ENCODE measurements around the gene PSME1. TPM values are rescaled to one million over a fixed set of nuclear protein-coding genes. Genes with fewer than 3 reads are reported as not detected.

The PSME1 gene
- total and polyA plus RNA-seq, 2 donors (not counting 3 experiments of a cell fraction or from before 2014, with no cell fraction given): 98.1 to 135 TPM

- Histone ChIP-seq H3K4me2 (ENCODE audit: insufficient read depth, low read length) (no peak overlapping the region), H3K4me1 (ENCODE audit: control insufficient read depth, extremely low read depth, insufficient read depth, low read length) (no peaks in the 10 kb centered on the region), H4K20me1 (replicated peaks; ENCODE audit: control insufficient read depth, extremely low read depth, insufficient read depth, low read length) (no peaks in the 10 kb centered on the region), H3K9ac (replicated peaks; ENCODE audit: extremely low read depth, insufficient read depth, low read length) (no peak overlapping the region), H2AFZ (ENCODE audit: low read depth, low read length) (no peak overlapping the region), H3K9me1 (replicated peaks; ENCODE audit: control insufficient read depth, extremely low read depth, insufficient read depth, low read length) (no peaks in the 10 kb centered on the region), H3K27ac (ENCODE audit: insufficient read depth, low read depth, low read length) (no peak overlapping the region), H3K36me3 (ENCODE audit: control insufficient read depth in 2 of 2, extremely low read depth in 1 of 2, insufficient read depth in 2 of 2, low read length in 2 of 2) (peaks cover 0 to 40% of the 10 kb centered on the region in 2 experiments), H3K27me3 (ENCODE audit: control insufficient read depth in 2 of 2, insufficient read depth in 2 of 2, low read length in 2 of 2) (no peaks in the 10 kb centered on the region), H3K9me3 (replicated peaks; ENCODE audit: control insufficient read depth, insufficient read depth, low read length) (no peaks in the 10 kb centered on the region), H3K4me3 (replicated peaks in 1 of 3; ENCODE audit: insufficient read depth in 1 of 3, low read depth in 1 of 3, low read length in 3 of 3) (no peak overlapping the region), H3K79me2 (ENCODE audit: control insufficient read depth, insufficient read depth, low read length) (no peaks in the 10 kb centered on the region)
- BruUV-seq (replicated peaks): no TSS peak
- FAIRE-seq: no peak
- TF ChIP-seq GATA2 (IDR thresholded peaks at IDR 0.05; ENCODE audit: insufficient read depth, insufficient read length, low read depth, low read length): no peak
- TF ChIP-seq JUN (IDR thresholded peaks at IDR 0.05; ENCODE audit: borderline replicate concordance, insufficient read depth, insufficient read length, low read depth): no peak
- no peak for TF ChIP-seq EZH2 (IDR thresholded peaks at IDR 0.05; ENCODE audit: borderline replicate concordance, low read depth, low read length, severe bottlenecking)
- TF ChIP-seq MYC (IDR thresholded peaks at IDR 0.05; ENCODE audit: low read depth, low read length): no peak
- TF ChIP-seq MAX (IDR thresholded peaks at IDR 0.05; ENCODE audit: insufficient read depth, insufficient read length): no peak
- TF ChIP-seq, protein P1, sequence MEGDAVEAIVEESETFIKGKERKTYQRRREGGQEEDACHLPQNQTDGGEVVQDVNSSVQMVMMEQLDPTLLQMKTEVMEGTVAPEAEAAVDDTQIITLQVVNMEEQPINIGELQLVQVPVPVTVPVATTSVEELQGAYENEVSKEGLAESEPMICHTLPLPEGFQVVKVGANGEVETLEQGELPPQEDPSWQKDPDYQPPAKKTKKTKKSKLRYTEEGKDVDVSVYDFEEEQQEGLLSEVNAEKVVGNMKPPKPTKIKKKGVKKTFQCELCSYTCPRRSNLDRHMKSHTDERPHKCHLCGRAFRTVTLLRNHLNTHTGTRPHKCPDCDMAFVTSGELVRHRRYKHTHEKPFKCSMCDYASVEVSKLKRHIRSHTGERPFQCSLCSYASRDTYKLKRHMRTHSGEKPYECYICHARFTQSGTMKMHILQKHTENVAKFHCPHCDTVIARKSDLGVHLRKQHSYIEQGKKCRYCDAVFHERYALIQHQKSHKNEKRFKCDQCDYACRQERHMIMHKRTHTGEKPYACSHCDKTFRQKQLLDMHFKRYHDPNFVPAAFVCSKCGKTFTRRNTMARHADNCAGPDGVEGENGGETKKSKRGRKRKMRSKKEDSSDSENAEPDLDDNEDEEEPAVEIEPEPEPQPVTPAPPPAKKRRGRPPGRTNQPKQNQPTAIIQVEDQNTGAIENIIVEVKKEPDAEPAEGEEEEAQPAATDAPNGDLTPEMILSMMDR (IDR thresholded peaks at IDR 0.05; ENCODE audit: extremely low read depth in 1 of 2, insufficient read depth in 1 of 2, low read depth in 1 of 2, low read length in 2 of 2): no peak
- TF ChIP-seq POLR2AphosphoS5 (IDR thresholded peaks at IDR 0.05; ENCODE audit: insufficient read depth, low read depth, low read length): no peak
- TF ChIP-seq POLR2A (IDR thresholded peaks at IDR 0.05; ENCODE audit: low read depth, low read length): no peak
- TF ChIP-seq FOS (IDR thresholded peaks at IDR 0.05; ENCODE audit: borderline replicate concordance, insufficient read depth, low read length): no peak
- dilution Hi-C loops (cut with MboI; ENCODE audit: extremely low pct_ligation_motif_present, low sequenced_read_pairs) (no loop called here), intact Hi-C loops (cut with micrococcal nuclease) (no loop called here)
- CTCF ChIA-PET: interaction anchor here (1.9 kb wide), 1 partner anchor 115 kb away, joined by 7 read pairs; no protein-coding TSS in a partner anchor
- no peak for DNase-seq (ENCODE audit: low read depth, low spot score)
- POLR2A ChIA-PET: no interaction called here
Observed at GRCh38 chr14:24182110-24182882, 46.3 kb downstream of the PSME1 start.

Measured in endothelial cell of umbilical vein (primary cell).